ENCODE data around the gene NCOA5. TPM values are rescaled to one million over a fixed set of nuclear protein-coding genes. Genes with fewer than 3 reads are reported as not detected.

NCOA5 gene
- total and polyA plus RNA-seq, 9 of the 15 experiments (the other 6 are each of a cell fraction or from before 2014, with no cell fraction given): 3.9 to 22.8 (median 13.8) TPM

GRCh38 chr20:46031014-46031569 is 58.7 kb downstream of the NCOA5 start:
- Histone ChIP-seq H3K27me3 (ENCODE audit: control insufficient read depth in 2 of 2, insufficient read depth in 2 of 2, low read length in 2 of 2) (peaks cover 12 to 37% of the 10 kb centered on the region in 2 experiments), H3K4me3 (no peak overlapping the region), H2AFZ (ENCODE audit: low read depth, low read length) (no peak overlapping the region), H3K36me3 (ENCODE audit: control insufficient read depth, insufficient read depth, low read length) (no peaks in the 10 kb centered on the region), H3K79me2 (ENCODE audit: control insufficient read depth, insufficient read depth, low read length) (no peaks in the 10 kb centered on the region), H3K9ac (ENCODE audit: insufficient read depth in 1 of 2, low read depth in 2 of 2, low read length in 2 of 2) (no peak overlapping the region), H3K9me3 (replicated peaks; ENCODE audit: control insufficient read depth, insufficient read depth, low read depth, low read length) (no peaks in the 10 kb centered on the region), H3K9me1 (ENCODE audit: control insufficient read depth, insufficient read depth, low read length) (no peaks in the 10 kb centered on the region), H3K4me1 (replicated peaks in 1 of 2; ENCODE audit: control insufficient read depth in 2 of 2, insufficient read depth in 2 of 2, low read length in 2 of 2) (peaks cover 0 to 26% of the 10 kb centered on the region in 2 experiments; a peak in 1 of 5 replicates), H3K27ac (ENCODE audit: extremely low read depth, low read depth, low read length) (no peak overlapping the region), H4K20me1 (replicated peaks; ENCODE audit: control insufficient read depth, insufficient read depth, low read length) (peaks cover 16% of the 10 kb centered on the region), H3K4me2 (ENCODE audit: insufficient read depth, low read length) (no peak overlapping the region)
- no peak for DNase-seq (ENCODE audit: extremely low read depth in 1 of 4, low spot score in 3 of 4)
- ATAC-seq: no peak
- in situ Hi-C loops (cut with MboI): no loop called here
- 6% methylated on average over 10 of the region's 11 CpGs for WGBS (ENCODE audit: insufficient coverage, low coverage, missing lambda C conversion rate)
- intact Hi-C loops (cut with micrococcal nuclease): no loop called here
- ChIA-PET CTCF (ENCODE audit: low intra/inter-chr PET ratio) (no interaction called here), POLR2A (no interaction called here)
- FAIRE-seq: no peak
- no TSS peak for BruUV-seq (replicated peaks)
- TF ChIP-seq PTBP1 (IDR thresholded peaks at IDR 0.05; ENCODE audit: low read depth, low read length) (no peak), ZNF174 (CRISPR knock-in tag; IDR thresholded peaks at IDR 0.05) (no peak), TCF7L2 (IDR thresholded peaks at IDR 0.05; ENCODE audit: low read depth, low read length) (no peak), ZNF280B (CRISPR knock-in tag; IDR thresholded peaks at IDR 0.05) (no peak), KLF6 (CRISPR knock-in tag; IDR thresholded peaks at IDR 0.05; ENCODE audit: borderline replicate concordance) (no peak), CC2D1A (IDR thresholded peaks at IDR 0.05) (no peak), ADNP (tag; IDR thresholded peaks at IDR 0.05) (no peak), ZNF134 (CRISPR knock-in tag; conservative IDR thresholded peaks at IDR 0.05) (no peak)
